ENCODE data around the gene SLC22A4. TPM values are rescaled to one million over a fixed set of nuclear protein-coding genes. Genes with fewer than 3 reads are reported as not detected.
A peak's percentile ranks its signal among the peaks of the same experiment; 100 is the strongest.

Gene SLC22A4
- polyA plus RNA-seq, 1 donor = 9.6 TPM

GRCh38 chr5:132388244-132389050 is 94.3 kb downstream of the SLC22A4 start:
- H3K36me3 ChIP-seq (ENCODE audit: control insufficient read depth, insufficient read depth, low read length) = peaks cover 50% of the 10 kb centered on the region
- no CpG with 5 or more reads among the region's 8 CpGs for WGBS (ENCODE audit: insufficient coverage, low lambda C conversion rate)

DNA sequence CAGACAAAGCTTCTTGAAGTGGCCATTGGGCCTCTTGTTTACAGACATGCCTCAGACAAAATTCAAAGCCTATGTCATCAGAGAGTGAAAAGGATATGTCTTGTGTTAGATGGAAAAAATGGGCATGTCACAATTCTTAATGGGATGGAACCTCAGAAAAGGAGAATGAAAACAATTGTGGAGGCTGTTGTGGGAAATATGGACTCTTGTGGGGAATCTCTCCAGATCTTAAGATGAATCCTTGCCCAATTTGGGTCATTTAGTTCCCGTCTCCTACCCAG is 94.8 kb downstream of the SLC22A4 start:
- DNase-seq = no peak
- no CpG with 5 or more reads among the region's 1 CpG for WGBS (ENCODE audit: insufficient coverage, low lambda C conversion rate)
- Histone ChIP-seq H3K4me3 (ENCODE audit: low read length) (no peak overlapping the region), H3K27ac (ENCODE audit: low read length) (peak overlapping the region; percentile 95), H3K4me1 (ENCODE audit: control insufficient read depth, insufficient read depth, low read length) (peaks cover 38% of the 10 kb centered on the region), H3K9me3 (ENCODE audit: control insufficient read depth, low read depth, low read length) (no peaks in the 10 kb centered on the region), H3K36me3 (ENCODE audit: control insufficient read depth, insufficient read depth, low read length) (peaks cover 53% of the 10 kb centered on the region), H3K27me3 (ENCODE audit: control insufficient read depth, insufficient read depth, low read length) (no peaks in the 10 kb centered on the region)

More at GRCh38 chr5:132388244-132389050, 94.3 kb downstream of the SLC22A4 start:
- peak; percentile 42 to 63 for DNase-seq
- H3K4me1 ChIP-seq (ENCODE audit: control insufficient read depth, insufficient read depth, low read length) = peaks cover 38% of the 10 kb centered on the region
- H3K4me3 ChIP-seq (ENCODE audit: low read length) = no peak overlapping the region
- H3K27ac ChIP-seq (ENCODE audit: low read length) = peak overlapping the region; percentile 95
- no peaks in the 10 kb centered on the region for H3K9me3 ChIP-seq (ENCODE audit: control insufficient read depth, low read depth, low read length)
- H3K27me3 ChIP-seq (ENCODE audit: control insufficient read depth, insufficient read depth, low read length) = no peaks in the 10 kb centered on the region

DNA sequence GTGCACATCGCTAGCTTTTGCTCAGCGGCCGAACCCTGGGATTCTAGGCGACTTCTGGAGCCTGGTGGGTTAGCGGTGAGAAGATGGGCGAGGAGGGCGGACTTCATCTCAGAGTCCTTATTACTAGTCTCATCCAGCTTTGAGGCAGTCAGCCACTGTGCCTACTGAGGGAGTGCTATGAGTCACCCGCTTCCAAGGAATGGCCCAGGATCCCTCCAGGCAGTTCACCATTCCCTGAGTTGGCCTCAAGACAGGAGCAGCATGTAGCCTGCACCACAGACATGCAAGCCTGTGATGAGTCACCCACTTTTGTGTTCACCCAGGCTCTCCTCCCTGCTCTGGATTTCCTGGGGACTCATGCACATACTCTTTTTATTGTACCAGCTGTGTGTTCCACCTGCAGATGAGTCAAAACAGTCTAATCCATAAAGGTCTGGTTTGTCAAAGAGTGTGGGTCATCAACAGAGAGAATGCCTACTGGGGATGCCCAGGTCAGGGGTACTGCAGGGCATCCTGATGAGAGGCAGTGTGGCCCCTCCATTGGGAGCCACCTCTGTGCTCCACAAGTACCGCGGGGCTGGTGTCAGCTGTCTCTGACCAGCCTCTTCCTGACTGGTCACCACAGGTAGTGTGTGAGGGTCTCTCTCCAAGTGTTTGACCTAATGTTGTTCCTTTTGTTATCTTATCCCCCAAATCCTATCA is 95.5 kb downstream of the SLC22A4 start:
- DNase-seq = no peak
- peaks cover 53% of the 10 kb centered on the region for H3K36me3 ChIP-seq (ENCODE audit: control insufficient read depth, insufficient read depth, low read length)
- H3K27ac ChIP-seq (ENCODE audit: low read length) = peak overlapping the region; percentile 95
- H3K9me3 ChIP-seq (ENCODE audit: control insufficient read depth, low read depth, low read length) = no peaks in the 10 kb centered on the region
- peaks cover 38% of the 10 kb centered on the region for H3K4me1 ChIP-seq (ENCODE audit: control insufficient read depth, insufficient read depth, low read length)
- no peaks in the 10 kb centered on the region for H3K27me3 ChIP-seq (ENCODE audit: control insufficient read depth, insufficient read depth, low read length)
- 83% methylated on average over 2 of the region's 10 CpGs for WGBS (ENCODE audit: insufficient coverage, low lambda C conversion rate)
- no peak overlapping the region for H3K4me3 ChIP-seq (ENCODE audit: low read length)

GRCh38 chr5:132391247-132391646 is 97.1 kb downstream of the SLC22A4 start:
- no CpG with 5 or more reads among the region's 5 CpGs for WGBS (ENCODE audit: insufficient coverage, low lambda C conversion rate)
- H3K4me1 ChIP-seq (ENCODE audit: control insufficient read depth, insufficient read depth, low read length) = peaks cover 31% of the 10 kb centered on the region

GRCh38 chr5:132391870-132392269 is 97.7 kb downstream of the SLC22A4 start:
- no peak for DNase-seq
- H3K36me3 ChIP-seq (ENCODE audit: control insufficient read depth, insufficient read depth, low read length) = peaks cover 63% of the 10 kb centered on the region
- H3K9me3 ChIP-seq (ENCODE audit: control insufficient read depth, low read depth, low read length) = no peaks in the 10 kb centered on the region
- no peak overlapping the region for H3K27ac ChIP-seq (ENCODE audit: low read length)
- no peaks in the 10 kb centered on the region for H3K27me3 ChIP-seq (ENCODE audit: control insufficient read depth, insufficient read depth, low read length)
- no peak overlapping the region for H3K4me3 ChIP-seq (ENCODE audit: low read length)
- peaks cover 25% of the 10 kb centered on the region for H3K4me1 ChIP-seq (ENCODE audit: control insufficient read depth, insufficient read depth, low read length)

More at GRCh38 chr5:132391247-132391646, 97.1 kb downstream of the SLC22A4 start:
- H3K27me3 ChIP-seq (ENCODE audit: control insufficient read depth, insufficient read depth, low read length) = no peaks in the 10 kb centered on the region
- no peak overlapping the region for H3K27ac ChIP-seq (ENCODE audit: low read length)
- H3K36me3 ChIP-seq (ENCODE audit: control insufficient read depth, insufficient read depth, low read length) = peaks cover 61% of the 10 kb centered on the region
- H3K9me3 ChIP-seq (ENCODE audit: control insufficient read depth, low read depth, low read length) = no peaks in the 10 kb centered on the region
- DNase-seq = no peak
- no peak overlapping the region for H3K4me3 ChIP-seq (ENCODE audit: low read length)

DNA sequence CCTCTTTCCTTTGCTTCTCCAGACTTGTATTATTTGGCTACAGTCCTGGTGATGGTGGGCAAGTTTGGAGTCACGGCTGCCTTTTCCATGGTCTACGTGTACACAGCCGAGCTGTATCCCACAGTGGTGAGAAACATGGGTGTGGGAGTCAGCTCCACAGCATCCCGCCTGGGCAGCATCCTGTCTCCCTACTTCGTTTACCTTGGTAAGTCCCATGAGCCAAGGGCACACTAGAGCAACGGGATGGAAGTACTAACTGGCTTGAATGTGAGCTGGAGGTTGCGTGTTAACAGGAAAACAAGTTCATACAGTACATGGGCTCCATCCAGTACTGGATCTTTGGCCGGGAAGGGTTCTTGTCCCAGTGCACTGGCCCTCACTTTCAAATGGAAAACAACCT is 98.2 kb downstream of the SLC22A4 start:
- Histone ChIP-seq H3K9me3 (ENCODE audit: control insufficient read depth, low read depth, low read length) (no peaks in the 10 kb centered on the region), H3K27me3 (ENCODE audit: control insufficient read depth, insufficient read depth, low read length) (no peaks in the 10 kb centered on the region), H3K4me1 (ENCODE audit: control insufficient read depth, insufficient read depth, low read length) (peaks cover 20% of the 10 kb centered on the region), H3K36me3 (ENCODE audit: control insufficient read depth, insufficient read depth, low read length) (peaks cover 63% of the 10 kb centered on the region), H3K4me3 (ENCODE audit: low read length) (no peak overlapping the region), H3K27ac (ENCODE audit: low read length) (no peak overlapping the region)
- no CpG with 5 or more reads among the region's 8 CpGs for WGBS (ENCODE audit: insufficient coverage, low lambda C conversion rate)
- no peak for DNase-seq

DNA sequence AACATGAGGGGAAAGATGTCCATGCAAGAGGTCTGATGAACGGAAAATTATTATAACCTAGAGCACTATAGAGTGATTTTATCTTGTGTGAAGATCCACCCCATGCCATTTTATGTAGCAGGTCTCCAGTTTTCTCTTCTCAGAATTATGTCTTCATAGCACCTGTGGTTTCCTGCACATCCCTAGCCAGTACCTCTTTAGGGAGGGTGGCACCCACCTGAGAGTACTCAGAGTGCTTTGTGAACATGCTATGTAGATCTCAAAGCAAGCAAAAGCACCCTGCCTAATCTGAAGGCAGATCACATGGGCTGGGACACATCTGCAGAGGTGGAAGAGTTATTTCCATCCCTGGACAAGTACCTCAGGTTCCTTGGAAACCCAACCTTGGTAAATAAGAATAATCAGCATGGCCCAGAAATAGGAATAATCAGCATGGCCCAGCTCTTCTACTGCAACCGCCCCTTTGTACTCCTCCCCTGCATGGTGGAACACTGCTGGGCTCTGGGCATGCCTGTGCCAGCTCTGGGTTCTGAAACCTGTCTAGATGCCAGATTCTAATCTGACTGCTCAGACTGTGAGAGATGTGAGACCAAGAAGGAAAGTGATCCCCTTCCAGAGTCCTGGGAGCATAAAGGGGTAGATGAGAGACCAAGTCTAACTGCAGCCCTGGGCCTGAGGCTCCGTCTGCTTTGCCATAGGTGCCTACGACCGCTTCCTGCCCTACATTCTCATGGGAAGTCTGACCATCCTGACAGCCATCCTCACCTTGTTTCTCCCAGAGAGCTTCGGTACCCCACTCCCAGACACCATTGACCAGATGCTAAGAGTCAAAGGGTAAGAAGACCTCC is 99.0 kb downstream of the SLC22A4 start:
- peaks cover 63% of the 10 kb centered on the region for H3K36me3 ChIP-seq (ENCODE audit: control insufficient read depth, insufficient read depth, low read length)
- peaks cover 12% of the 10 kb centered on the region for H3K4me1 ChIP-seq (ENCODE audit: control insufficient read depth, insufficient read depth, low read length)
- WGBS (ENCODE audit: insufficient coverage, low lambda C conversion rate) = no CpG with 5 or more reads among the region's 6 CpGs

More for the DNA sequence above, 99.0 kb downstream of the SLC22A4 start:
- Histone ChIP-seq H3K27me3 (ENCODE audit: control insufficient read depth, insufficient read depth, low read length) (no peaks in the 10 kb centered on the region), H3K4me3 (ENCODE audit: low read length) (no peak overlapping the region), H3K27ac (ENCODE audit: low read length) (no peak overlapping the region), H3K9me3 (ENCODE audit: control insufficient read depth, low read depth, low read length) (no peaks in the 10 kb centered on the region)
- DNase-seq = no peak

Other genes starting within 250 kb of the SLC22A4 start
- not detected for gene IL3, start 233.7 kb upstream of the SLC22A4 start, polyA plus RNA-seq
- gene CSF2, start 220.6 kb upstream of the SLC22A4 start, polyA plus RNA-seq = not detected
- 34.8 TPM for gene P4HA2, start 66.5 kb upstream of the SLC22A4 start, polyA plus RNA-seq
- gene PDLIM4, start 36.7 kb upstream of the SLC22A4 start, polyA plus RNA-seq = 17.9 TPM
- gene SLC22A5, start 75.3 kb downstream of the SLC22A4 start, polyA plus RNA-seq = 35.1 TPM
- gene IRF1, start 196.4 kb downstream of the SLC22A4 start, polyA plus RNA-seq = 100 TPM
- gene IL5, start 249.1 kb downstream of the SLC22A4 start, polyA plus RNA-seq = 0.07 TPM